Stimulated activated CD4-positive, alpha-beta T cell treated with anti-CD3 and anti-CD28 coated beads, Interleukin-15, amount 100 ng/mL, for 48 hours (primary cell): ENCODE data around the gene AFAP1.
A peak's percentile ranks its signal among the peaks of the same experiment; 100 is the strongest.

Source experiments
- DNase-seq, 2 donors: peaks; one replicate each; pipeline ENCODE4 v3.0.0-alpha.2; 2020; ENCODE audit warnings: low read depth in 2 of 2

The AFAP1 gene

GRCh38 chr4:7737752-7738457, 201.8 kb downstream of the AFAP1 start:
- DNase-seq, result no peak

- DNase-seq, result no peak
Measured at GRCh38 chr4:7737268-7737645, 202.4 kb downstream of the AFAP1 start.

- DNase-seq, result no peak
Measured at GRCh38 chr4:7736436-7737267, 203.0 kb downstream of the AFAP1 start.

- DNase-seq, result no peak
Measured at GRCh38 chr4:7735961-7736360, 203.7 kb downstream of the AFAP1 start.

GRCh38 chr4:7735395-7735794, 204.3 kb downstream of the AFAP1 start:
- no peak for DNase-seq

- no peak for DNase-seq
Measured at GRCh38 chr4:7734651-7735260, 204.9 kb downstream of the AFAP1 start.

GRCh38 chr4:7733801-7734650, 205.6 kb downstream of the AFAP1 start:
- no peak for DNase-seq

GRCh38 chr4:7733201-7733600, 206.5 kb downstream of the AFAP1 start:
- no peak for DNase-seq

- DNase-seq, result no peak
Measured at GRCh38 chr4:7732263-7732662, 207.4 kb downstream of the AFAP1 start.

GRCh38 chr4:7731437-7731836, 208.2 kb downstream of the AFAP1 start:
- DNase-seq, result no peak

GRCh38 chr4:7727749-7728148, 211.9 kb downstream of the AFAP1 start:
- no peak for DNase-seq

- no peak for DNase-seq
Measured at GRCh38 chr4:7726665-7727413, 212.8 kb downstream of the AFAP1 start.

GRCh38 chr4:7725951-7726350, 213.7 kb downstream of the AFAP1 start:
- no peak for DNase-seq

GRCh38 chr4:7723625-7724024, 216.0 kb downstream of the AFAP1 start:
- DNase-seq, result no peak

GRCh38 chr4:7722766-7723387, 216.8 kb downstream of the AFAP1 start:
- no peak for DNase-seq

- DNase-seq, result no peak
Measured at GRCh38 chr4:7721984-7722551, 217.6 kb downstream of the AFAP1 start.

- DNase-seq, result peak; percentile 19 to 55
Measured at GRCh38 chr4:7719354-7720174, 220.1 kb downstream of the AFAP1 start.

GRCh38 chr4:7717946-7718490, 221.6 kb downstream of the AFAP1 start:
- no peak for DNase-seq

- DNase-seq, result no peak
Measured at GRCh38 chr4:7717161-7717560, 222.5 kb downstream of the AFAP1 start.
